K562 (cell line): ENCODE data around the gene SETD5. TPM values are rescaled to one million over a fixed set of nuclear protein-coding genes. Genes with fewer than 3 reads are reported as not detected.

ENCODE experiments used
- DLX4 ChIP-seq: fragments of 250-450 bp; sonication (Bioruptor Pico); IDR thresholded peaks from 2 replicates; pipeline ENCODE4 v1.6.1; 2021; ENCODE audit warnings: mild to moderate bottlenecking
- ESRRA ChIP-seq: fragments of 450-650 bp; IDR thresholded peaks from 2 replicates; pipeline ENCODE4 v1.6.1; 2014; ENCODE audit warnings: low read depth, mild to moderate bottlenecking, moderate library complexity, borderline replicate concordance
- NFE2L1 ChIP-seq: fragments of 450-650 bp; IDR thresholded peaks from 2 replicates; pipeline ENCODE4 v1.6.1; 2016; ENCODE audit warnings: missing genetic modification characterization, low read depth, mild to moderate bottlenecking, missing compliant biosample characterization, moderate library complexity, borderline replicate concordance
- POLR2AphosphoS2 ChIP-seq: IDR thresholded peaks from 2 replicates; pipeline ENCODE4 v1.6.1; 2012; ENCODE audit warnings: low read length, improper control_type of control experiment
- SIRT6 ChIP-seq: IDR thresholded peaks from one replicate; pipeline ENCODE4 v1.6.1; 2012; ENCODE audit warnings: low read depth, mild to moderate bottlenecking, control low read depth, inconsistent platforms, low read length, moderate library complexity
- polyA plus RNA-seq, 8 experiments: library from polyadenylated mRNA; depleted of rRNA in 4 of 8; stranded (reverse) in 5 of 8; unstranded in 3 of 8; fragments of >200 nt; fragmentation: Nextera tagmentation in 2 of 8; fragmentation: Illumina TruSeq in 1 of 8; extraction: Ambion mirVana in 2 of 8; extraction: Trizol in 1 of 8; gene quantifications; 2 replicates each; pipeline versions ENCODE4 v1.2.1 to v1.2.3, GENCODE V29; 2011 to 2014; ENCODE audit warnings: inconsistent platforms in 1 of 8, missing spikeins in 1 of 8
- total RNA-seq, 7 experiments: library from RNA; depleted of rRNA in 6 of 7; stranded (reverse); fragments of >200 nt in 6 of 7; fragmentation: Illumina TruSeq in 2 of 7; extraction: Trizol in 2 of 7; gene quantifications; 2 replicates each; pipeline versions ENCODE4 v1.2.1 to v1.2.3, GENCODE V29; 2011 to 2021; ENCODE audit warnings: low replicate concordance in 1 of 7
- TF ChIP-seq, protein P1 (sequence below): fragments of 450-650 bp; conservative IDR thresholded peaks from 2 replicates; pipeline ENCODE4 v1.6.1; 2016; ENCODE audit warnings: missing genetic modification characterization, low read depth, mild to moderate bottlenecking, missing compliant biosample characterization, moderate library complexity
- TF ChIP-seq, protein P2 (sequence below), 2 experiments: fragments of 250-450 bp in 1 of 2; fragments of 450-650 bp in 1 of 2; sonication (Bioruptor Pico) in 1 of 2; IDR thresholded peaks; 2 replicates each; pipeline versions ENCODE4 v1.6.1 to v1.8.0; 2016 to 2021; ENCODE audit warnings: mild to moderate bottlenecking in 2 of 2, moderate library complexity in 2 of 2, missing compliant biosample characterization in 1 of 2, missing genetic modification characterization in 1 of 2

Gene SETD5
- total and polyA plus RNA-seq, 9 of the 15 experiments (the other 6 are each of a cell fraction or from before 2014, with no cell fraction given), result 20.8 to 135 (median 87.2) TPM

- TF ChIP-seq DLX4, result no peak
- TF ChIP-seq NFE2L1 (tag), result no peak
- peak; percentile 67 for TF ChIP-seq POLR2AphosphoS2
- TF ChIP-seq, protein P1, sequence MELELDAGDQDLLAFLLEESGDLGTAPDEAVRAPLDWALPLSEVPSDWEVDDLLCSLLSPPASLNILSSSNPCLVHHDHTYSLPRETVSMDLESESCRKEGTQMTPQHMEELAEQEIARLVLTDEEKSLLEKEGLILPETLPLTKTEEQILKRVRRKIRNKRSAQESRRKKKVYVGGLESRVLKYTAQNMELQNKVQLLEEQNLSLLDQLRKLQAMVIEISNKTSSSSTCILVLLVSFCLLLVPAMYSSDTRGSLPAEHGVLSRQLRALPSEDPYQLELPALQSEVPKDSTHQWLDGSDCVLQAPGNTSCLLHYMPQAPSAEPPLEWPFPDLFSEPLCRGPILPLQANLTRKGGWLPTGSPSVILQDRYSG, result no peak
- no peak for TF ChIP-seq ESRRA
- no peak for TF ChIP-seq SIRT6
- TF ChIP-seq, protein P2, sequence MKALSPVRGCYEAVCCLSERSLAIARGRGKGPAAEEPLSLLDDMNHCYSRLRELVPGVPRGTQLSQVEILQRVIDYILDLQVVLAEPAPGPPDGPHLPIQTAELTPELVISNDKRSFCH (CRISPR knock-in tag; IDR thresholded peaks at IDR 0.05), result no peak
- TF ChIP-seq, protein P2 (tag; IDR thresholded peaks at IDR 0.05), result no peak
These were observed 12.0 kb upstream of the SETD5 start (continued) for GRCh38 chr3:9385187-9386077.
